ENCODE results near the gene PCDHA1. TPM values are rescaled to one million over a fixed set of nuclear protein-coding genes. Genes with fewer than 3 reads are reported as not detected.

PCDHA1 gene
- total RNA-seq, 1 experiment from 2014 or later: not detected

DNA sequence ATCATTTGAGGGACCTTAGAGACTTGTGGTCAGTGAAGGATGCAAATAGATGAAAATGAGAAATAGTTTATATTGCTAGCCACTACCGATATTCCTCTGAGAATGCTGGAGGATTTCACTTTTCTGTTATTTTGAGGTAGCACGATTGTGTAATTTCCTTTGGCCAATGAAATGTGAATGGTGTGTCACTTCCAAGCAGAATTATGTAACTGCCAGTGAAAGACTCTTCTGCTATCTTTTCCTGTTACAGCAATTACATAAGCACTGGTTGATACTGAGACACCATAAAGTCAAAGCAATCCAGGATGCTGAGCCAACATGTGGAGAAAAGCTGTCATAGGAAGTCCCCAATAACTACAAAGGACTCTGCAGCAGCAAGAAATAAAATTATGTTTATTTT is 5.1 kb downstream of the PCDHA1 start:
- POLR2A ChIA-PET: no interaction called here

More for the DNA sequence above, 5.1 kb downstream of the PCDHA1 start:
- no TSS peak for BruUV-seq (replicated peaks)
- intact Hi-C loops (cut with micrococcal nuclease): no loop called here
- Histone ChIP-seq H2AFZ (ENCODE audit: low read depth, low read length, poor library complexity, severe bottlenecking) (no peak overlapping the region), H3K9ac (ENCODE audit: low read length) (no peak overlapping the region), H3K4me2 (ENCODE audit: low read length) (no peak overlapping the region), H3K9me2 (ENCODE audit: insufficient read depth) (no peaks in the 10 kb centered on the region), H3K27me3 (ENCODE audit: insufficient read depth, low read length) (no peaks in the 10 kb centered on the region), H3K4me3 (replicated peaks in 1 of 2; ENCODE audit: low read depth in 1 of 2, low read length in 2 of 2) (no peak overlapping the region), H3K79me2 (ENCODE audit: insufficient read depth, low read length) (no peaks in the 10 kb centered on the region), H4K20me1 (ENCODE audit: insufficient read depth) (no peaks in the 10 kb centered on the region), H3K9me3 (ENCODE audit: control insufficient read depth in 1 of 2, insufficient read depth in 1 of 2, low read depth in 1 of 2, low read length in 2 of 2) (peaks cover 0 to 6% of the 10 kb centered on the region in 2 experiments; a peak in 1 of 4 replicates), H3K36me3 (ENCODE audit: control insufficient read depth in 1 of 2, insufficient read depth in 2 of 2, low read length in 2 of 2) (no peaks in the 10 kb centered on the region), H3K27ac (ENCODE audit: low read depth, low read length) (no peak overlapping the region), H3K4me1 (ENCODE audit: control insufficient read depth in 1 of 2, insufficient read depth in 2 of 2, low read length in 2 of 2) (no peaks in the 10 kb centered on the region)
- CTCF ChIA-PET: no interaction called here
- RAD21 ChIA-PET (ENCODE audit: low non-redundant PET in 1 of 2, low total read pairs in 2 of 2, uncharacterized antibody in 2 of 2, unreplicated experiment in 2 of 2): no interaction called here
- DNase-seq (ENCODE audit: low read depth, low spot score) (no peak), ATAC-seq (no peak)
- TF ChIP-seq EZH2phosphoT487 (IDR thresholded peaks at IDR 0.05; ENCODE audit: borderline replicate concordance) (no peak), FOSL1 (IDR thresholded peaks at IDR 0.05; ENCODE audit: low read depth) (no peak), SIN3A (IDR thresholded peaks at IDR 0.05; ENCODE audit: low read depth) (no peak), JUND (IDR thresholded peaks at IDR 0.05) (no peak), TCF7L2 (IDR thresholded peaks at IDR 0.05; ENCODE audit: borderline replicate concordance, extremely low read depth, insufficient read depth, insufficient read length) (no peak), EGR1 (IDR thresholded peaks at IDR 0.05; ENCODE audit: low read depth) (no peak), SP1 (IDR thresholded peaks at IDR 0.05; ENCODE audit: low read depth) (no peak), ZFX (IDR thresholded peaks at IDR 0.05) (no peak), EZH2 (IDR thresholded peaks at IDR 0.05) (no peak), POLR2AphosphoS5 (IDR thresholded peaks at IDR 0.05; ENCODE audit: low read depth, low read length) (no peak), POLR2A (IDR thresholded peaks at IDR 0.05; ENCODE audit: borderline replicate concordance, extremely low read depth, insufficient read depth, insufficient read length) (no peak), ELF1 (IDR thresholded peaks at IDR 0.05; ENCODE audit: borderline replicate concordance, low read depth) (no peak), CEBPB (IDR thresholded peaks at IDR 0.05; ENCODE audit: low read depth) (no peak), CBX3 (IDR thresholded peaks at IDR 0.05; ENCODE audit: low read depth) (no peak), RAD21 (IDR thresholded peaks at IDR 0.05; ENCODE audit: low read depth) (no peak)
- TF ChIP-seq, protein P1, sequence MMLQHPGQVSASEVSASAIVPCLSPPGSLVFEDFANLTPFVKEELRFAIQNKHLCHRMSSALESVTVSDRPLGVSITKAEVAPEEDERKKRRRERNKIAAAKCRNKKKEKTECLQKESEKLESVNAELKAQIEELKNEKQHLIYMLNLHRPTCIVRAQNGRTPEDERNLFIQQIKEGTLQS (IDR thresholded peaks at IDR 0.05): no peak
- TF ChIP-seq, protein P2, sequence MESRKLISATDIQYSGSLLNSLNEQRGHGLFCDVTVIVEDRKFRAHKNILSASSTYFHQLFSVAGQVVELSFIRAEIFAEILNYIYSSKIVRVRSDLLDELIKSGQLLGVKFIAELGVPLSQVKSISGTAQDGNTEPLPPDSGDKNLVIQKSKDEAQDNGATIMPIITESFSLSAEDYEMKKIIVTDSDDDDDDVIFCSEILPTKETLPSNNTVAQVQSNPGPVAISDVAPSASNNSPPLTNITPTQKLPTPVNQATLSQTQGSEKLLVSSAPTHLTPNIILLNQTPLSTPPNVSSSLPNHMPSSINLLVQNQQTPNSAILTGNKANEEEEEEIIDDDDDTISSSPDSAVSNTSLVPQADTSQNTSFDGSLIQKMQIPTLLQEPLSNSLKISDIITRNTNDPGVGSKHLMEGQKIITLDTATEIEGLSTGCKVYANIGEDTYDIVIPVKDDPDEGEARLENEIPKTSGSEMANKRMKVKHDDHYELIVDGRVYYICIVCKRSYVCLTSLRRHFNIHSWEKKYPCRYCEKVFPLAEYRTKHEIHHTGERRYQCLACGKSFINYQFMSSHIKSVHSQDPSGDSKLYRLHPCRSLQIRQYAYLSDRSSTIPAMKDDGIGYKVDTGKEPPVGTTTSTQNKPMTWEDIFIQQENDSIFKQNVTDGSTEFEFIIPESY (IDR thresholded peaks at IDR 0.05; ENCODE audit: extremely low read depth, insufficient replicate concordance, low read length): no peak
- TF ChIP-seq, protein P3, sequence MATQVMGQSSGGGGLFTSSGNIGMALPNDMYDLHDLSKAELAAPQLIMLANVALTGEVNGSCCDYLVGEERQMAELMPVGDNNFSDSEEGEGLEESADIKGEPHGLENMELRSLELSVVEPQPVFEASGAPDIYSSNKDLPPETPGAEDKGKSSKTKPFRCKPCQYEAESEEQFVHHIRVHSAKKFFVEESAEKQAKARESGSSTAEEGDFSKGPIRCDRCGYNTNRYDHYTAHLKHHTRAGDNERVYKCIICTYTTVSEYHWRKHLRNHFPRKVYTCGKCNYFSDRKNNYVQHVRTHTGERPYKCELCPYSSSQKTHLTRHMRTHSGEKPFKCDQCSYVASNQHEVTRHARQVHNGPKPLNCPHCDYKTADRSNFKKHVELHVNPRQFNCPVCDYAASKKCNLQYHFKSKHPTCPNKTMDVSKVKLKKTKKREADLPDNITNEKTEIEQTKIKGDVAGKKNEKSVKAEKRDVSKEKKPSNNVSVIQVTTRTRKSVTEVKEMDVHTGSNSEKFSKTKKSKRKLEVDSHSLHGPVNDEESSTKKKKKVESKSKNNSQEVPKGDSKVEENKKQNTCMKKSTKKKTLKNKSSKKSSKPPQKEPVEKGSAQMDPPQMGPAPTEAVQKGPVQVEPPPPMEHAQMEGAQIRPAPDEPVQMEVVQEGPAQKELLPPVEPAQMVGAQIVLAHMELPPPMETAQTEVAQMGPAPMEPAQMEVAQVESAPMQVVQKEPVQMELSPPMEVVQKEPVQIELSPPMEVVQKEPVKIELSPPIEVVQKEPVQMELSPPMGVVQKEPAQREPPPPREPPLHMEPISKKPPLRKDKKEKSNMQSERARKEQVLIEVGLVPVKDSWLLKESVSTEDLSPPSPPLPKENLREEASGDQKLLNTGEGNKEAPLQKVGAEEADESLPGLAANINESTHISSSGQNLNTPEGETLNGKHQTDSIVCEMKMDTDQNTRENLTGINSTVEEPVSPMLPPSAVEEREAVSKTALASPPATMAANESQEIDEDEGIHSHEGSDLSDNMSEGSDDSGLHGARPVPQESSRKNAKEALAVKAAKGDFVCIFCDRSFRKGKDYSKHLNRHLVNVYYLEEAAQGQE (IDR thresholded peaks at IDR 0.05; ENCODE audit: low read depth): no peak
- TF ChIP-seq, protein P4, sequence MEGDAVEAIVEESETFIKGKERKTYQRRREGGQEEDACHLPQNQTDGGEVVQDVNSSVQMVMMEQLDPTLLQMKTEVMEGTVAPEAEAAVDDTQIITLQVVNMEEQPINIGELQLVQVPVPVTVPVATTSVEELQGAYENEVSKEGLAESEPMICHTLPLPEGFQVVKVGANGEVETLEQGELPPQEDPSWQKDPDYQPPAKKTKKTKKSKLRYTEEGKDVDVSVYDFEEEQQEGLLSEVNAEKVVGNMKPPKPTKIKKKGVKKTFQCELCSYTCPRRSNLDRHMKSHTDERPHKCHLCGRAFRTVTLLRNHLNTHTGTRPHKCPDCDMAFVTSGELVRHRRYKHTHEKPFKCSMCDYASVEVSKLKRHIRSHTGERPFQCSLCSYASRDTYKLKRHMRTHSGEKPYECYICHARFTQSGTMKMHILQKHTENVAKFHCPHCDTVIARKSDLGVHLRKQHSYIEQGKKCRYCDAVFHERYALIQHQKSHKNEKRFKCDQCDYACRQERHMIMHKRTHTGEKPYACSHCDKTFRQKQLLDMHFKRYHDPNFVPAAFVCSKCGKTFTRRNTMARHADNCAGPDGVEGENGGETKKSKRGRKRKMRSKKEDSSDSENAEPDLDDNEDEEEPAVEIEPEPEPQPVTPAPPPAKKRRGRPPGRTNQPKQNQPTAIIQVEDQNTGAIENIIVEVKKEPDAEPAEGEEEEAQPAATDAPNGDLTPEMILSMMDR (IDR thresholded peaks at IDR 0.05 in 2 of 3, conservative IDR thresholded peaks at IDR 0.05 in 1 of 3; ENCODE audit: borderline replicate concordance in 1 of 3, insufficient read depth in 1 of 3, low read depth in 2 of 3, low read length in 2 of 3): no peak
- TF ChIP-seq, protein P5, sequence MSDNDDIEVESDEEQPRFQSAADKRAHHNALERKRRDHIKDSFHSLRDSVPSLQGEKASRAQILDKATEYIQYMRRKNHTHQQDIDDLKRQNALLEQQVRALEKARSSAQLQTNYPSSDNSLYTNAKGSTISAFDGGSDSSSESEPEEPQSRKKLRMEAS (IDR thresholded peaks at IDR 0.05): no peak

Measured in HCT116 (cell line).